Activated CD8-positive, alpha-beta memory T cell treated with anti-CD3 and anti-CD28 coated beads for 24 hours (primary cell): Measurements from ENCODE around the gene IDH3G.
A peak's percentile ranks its signal among the peaks of the same experiment; 100 is the strongest.
"Not testable (repeated sequence)": the region's sequence is repeated elsewhere in the genome, so short reads cannot be mapped to it uniquely, and the experiment has no call there.

Experiments
- DNase-seq: peaks from one replicate; pipeline ENCODE4 v3.0.0-alpha.2; 2020

The IDH3G gene

GRCh38 chrX:153746991-153747390, 47.2 kb downstream of the IDH3G start:
- DNase-seq: not testable (repeated sequence)

GRCh38 chrX:153746359-153746758, 47.8 kb downstream of the IDH3G start:
- no peak for DNase-seq

GRCh38 chrX:153745067-153745433, 49.1 kb downstream of the IDH3G start:
- not testable (repeated sequence) for DNase-seq

- no peak for DNase-seq
Observed at GRCh38 chrX:153744210-153745066, 49.7 kb downstream of the IDH3G start.

- not testable (repeated sequence) for DNase-seq
Observed at GRCh38 chrX:153743468-153744209, 50.5 kb downstream of the IDH3G start.

- not testable (repeated sequence) for DNase-seq
Observed at GRCh38 chrX:153742796-153743467, 51.2 kb downstream of the IDH3G start.

- not testable (repeated sequence) for DNase-seq
Observed at GRCh38 chrX:153742111-153742510, 52.1 kb downstream of the IDH3G start.

- DNase-seq: no peak
Observed at GRCh38 chrX:153741446-153741845, 52.7 kb downstream of the IDH3G start.

- no peak for DNase-seq
Observed at GRCh38 chrX:153740631-153741222, 53.4 kb downstream of the IDH3G start.

- peak; percentile 70 for DNase-seq
Observed at GRCh38 chrX:153739754-153740486, 54.3 kb downstream of the IDH3G start.

GRCh38 chrX:153738056-153738605, 56.0 kb downstream of the IDH3G start:
- no peak for DNase-seq

GRCh38 chrX:153736871-153737441, 57.2 kb downstream of the IDH3G start:
- DNase-seq: no peak

GRCh38 chrX:153736071-153736820, 57.9 kb downstream of the IDH3G start:
- no peak for DNase-seq
